GM12801 (cell line): Measurements from ENCODE around the gene HDGFL2.

Experiments
- CTCF ChIP-seq: IDR thresholded peaks from one replicate; pipeline ENCODE4 v1.5.1; 2011; ENCODE audit warnings: control low read depth; ENCODE audit not compliant: insufficient read length; ENCODE audit errors: extremely low read depth

Gene HDGFL2

GRCh38 chr19:4431296-4431695, 40.8 kb upstream of the HDGFL2 start:
- no peak for TF ChIP-seq CTCF

- TF ChIP-seq CTCF = no peak
Measured at GRCh38 chr19:4431808-4432674, 40.1 kb upstream of the HDGFL2 start.

- TF ChIP-seq CTCF = no peak
Measured at GRCh38 chr19:4432918-4433506, 39.1 kb upstream of the HDGFL2 start.

GRCh38 chr19:4434391-4434790, 37.7 kb upstream of the HDGFL2 start:
- no peak for TF ChIP-seq CTCF

- no peak for TF ChIP-seq CTCF
Measured at GRCh38 chr19:4436231-4436630, 35.9 kb upstream of the HDGFL2 start.

- TF ChIP-seq CTCF = no peak
Measured at GRCh38 chr19:4437103-4437502, 35.0 kb upstream of the HDGFL2 start.

GRCh38 chr19:4439243-4439642, 32.9 kb upstream of the HDGFL2 start:
- no peak for TF ChIP-seq CTCF
